H1 (cell line): Measurements from ENCODE around the gene NNMT.

Experiments used
- EP300 ChIP-seq, 2 experiments: IDR thresholded peaks; 1 replicate in 1 of 2; 2 replicates in 1 of 2; pipeline ENCODE4 v1.6.1; 2011 to 2012; ENCODE audit warnings: low read depth in 2 of 2, low read length in 2 of 2, mild to moderate bottlenecking in 2 of 2, borderline replicate concordance in 1 of 2, inconsistent platforms in 1 of 2, moderate library complexity in 1 of 2
- EZH2 ChIP-seq: fragments of 200-600 bp; sonication (generic); IDR thresholded peaks from 2 replicates; pipeline ENCODE4 v1.7.1; 2012; ENCODE audit warnings: low read depth, mild to moderate bottlenecking, moderate library complexity, low read length, inconsistent platforms; ENCODE audit not compliant: severe bottlenecking
- HDAC2 ChIP-seq, 2 experiments: fragments of 300-600 bp in 1 of 2; sonication (generic) in 1 of 2; IDR thresholded peaks; 2 replicates each; pipeline ENCODE4 v1.6.1; 2011 to 2012; ENCODE audit warnings: low read depth in 2 of 2, low read length in 2 of 2, mild to moderate bottlenecking in 2 of 2, moderate library complexity in 2 of 2, borderline replicate concordance in 1 of 2, inconsistent platforms in 1 of 2
- HDAC6 ChIP-seq: IDR thresholded peaks from one replicate; pipeline ENCODE4 v1.7.1; 2012; ENCODE audit warnings: low read depth, mild to moderate bottlenecking, inconsistent platforms, low read length, moderate library complexity
- MAX ChIP-seq: IDR thresholded peaks from 2 replicates; pipeline ENCODE4 v1.6.1; 2012; ENCODE audit warnings: inconsistent platforms
- NANOG ChIP-seq: IDR thresholded peaks from 2 replicates; pipeline ENCODE4 v1.6.1; 2011; ENCODE audit warnings: low read length, low read depth, mild to moderate bottlenecking, inconsistent platforms; ENCODE audit not compliant: insufficient read depth, poor library complexity, severe bottlenecking
- POLR2AphosphoS5 ChIP-seq: IDR thresholded peaks from 2 replicates; pipeline ENCODE4 v1.6.1; 2011; ENCODE audit warnings: low read depth, low read length
- RAD21 ChIP-seq, 2 experiments: IDR thresholded peaks in 1 of 2; conservative IDR thresholded peaks in 1 of 2; 2 replicates each; pipeline ENCODE4 v1.6.1; 2011; ENCODE audit warnings: low read depth in 2 of 2, low read length in 2 of 2, improper control_type of control experiment in 1 of 2, inconsistent platforms in 1 of 2, mild to moderate bottlenecking in 1 of 2, moderate library complexity in 1 of 2
- RBBP5 ChIP-seq: IDR thresholded peaks from 2 replicates; pipeline ENCODE4 v1.7.1; 2012; ENCODE audit warnings: low read depth, mild to moderate bottlenecking, inconsistent platforms, low read length, moderate library complexity, borderline replicate concordance
- SIX5 ChIP-seq: IDR thresholded peaks from 2 replicates; pipeline ENCODE4 v1.6.1; 2011; ENCODE audit warnings: mild to moderate bottlenecking, low read depth, low read length
- TAF1 ChIP-seq: IDR thresholded peaks from 2 replicates; pipeline ENCODE4 v1.6.1; 2011; ENCODE audit warnings: mild to moderate bottlenecking, low read depth, low read length
- YY1 ChIP-seq: IDR thresholded peaks from 2 replicates; pipeline ENCODE4 v1.6.1; 2011; ENCODE audit warnings: low read depth, mild to moderate bottlenecking, low read length
- TF ChIP-seq, protein P1 (sequence below), 3 experiments: IDR thresholded peaks; 1 replicate in 2 of 3; 2 replicates in 1 of 3; pipeline versions ENCODE4 v1.5.1 to v1.6.1; 2011; ENCODE audit warnings: low read length in 3 of 3, mild to moderate bottlenecking in 3 of 3, inconsistent platforms in 2 of 3, low read depth in 1 of 3, moderate library complexity in 1 of 3; ENCODE audit not compliant: insufficient read depth in 1 of 3; ENCODE audit errors: control extremely low read depth in 1 of 3

- TF ChIP-seq POLR2AphosphoS5 (no peak), EP300 (IDR thresholded peaks at IDR 0.05; ENCODE audit: borderline replicate concordance in 1 of 2, low read depth in 2 of 2, low read length in 2 of 2) (no peak), EZH2 (no peak), MAX (no peak), HDAC6 (no peak), RAD21 (IDR thresholded peaks at IDR 0.05 in 1 of 2, conservative IDR thresholded peaks at IDR 0.05 in 1 of 2; ENCODE audit: low read depth in 2 of 2, low read length in 2 of 2) (no peak), NANOG (no peak), HDAC2 (IDR thresholded peaks at IDR 0.05; ENCODE audit: borderline replicate concordance in 1 of 2, low read depth in 2 of 2, low read length in 2 of 2) (no peak), SIX5 (no peak), TAF1 (no peak), YY1 (no peak), RBBP5 (no peak)
- TF ChIP-seq, protein P1, sequence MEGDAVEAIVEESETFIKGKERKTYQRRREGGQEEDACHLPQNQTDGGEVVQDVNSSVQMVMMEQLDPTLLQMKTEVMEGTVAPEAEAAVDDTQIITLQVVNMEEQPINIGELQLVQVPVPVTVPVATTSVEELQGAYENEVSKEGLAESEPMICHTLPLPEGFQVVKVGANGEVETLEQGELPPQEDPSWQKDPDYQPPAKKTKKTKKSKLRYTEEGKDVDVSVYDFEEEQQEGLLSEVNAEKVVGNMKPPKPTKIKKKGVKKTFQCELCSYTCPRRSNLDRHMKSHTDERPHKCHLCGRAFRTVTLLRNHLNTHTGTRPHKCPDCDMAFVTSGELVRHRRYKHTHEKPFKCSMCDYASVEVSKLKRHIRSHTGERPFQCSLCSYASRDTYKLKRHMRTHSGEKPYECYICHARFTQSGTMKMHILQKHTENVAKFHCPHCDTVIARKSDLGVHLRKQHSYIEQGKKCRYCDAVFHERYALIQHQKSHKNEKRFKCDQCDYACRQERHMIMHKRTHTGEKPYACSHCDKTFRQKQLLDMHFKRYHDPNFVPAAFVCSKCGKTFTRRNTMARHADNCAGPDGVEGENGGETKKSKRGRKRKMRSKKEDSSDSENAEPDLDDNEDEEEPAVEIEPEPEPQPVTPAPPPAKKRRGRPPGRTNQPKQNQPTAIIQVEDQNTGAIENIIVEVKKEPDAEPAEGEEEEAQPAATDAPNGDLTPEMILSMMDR (IDR thresholded peaks at IDR 0.05; ENCODE audit: control extremely low read depth in 1 of 3, insufficient read depth in 1 of 3, low read depth in 1 of 3, low read length in 3 of 3) = no peak
These were observed 23.9 kb upstream of the NNMT start for GRCh38 chr11:114272311-114272710.
